Neuronal stem cell (in vitro differentiated cells): ENCODE measurements around the gene ARIH2. TPM values are rescaled to one million over a fixed set of nuclear protein-coding genes. Genes with fewer than 3 reads are reported as not detected.

ENCODE experiments used
- DNase-seq: peaks from one replicate; pipeline ENCODE4 v3.0.0-alpha.2; 2013; ENCODE audit warnings: low spot score
- H2AFZ ChIP-seq: one replicate; pipeline ENCODE4 v1.6.1; 2013; ENCODE audit warnings: mild to moderate bottlenecking, low read length, inconsistent platforms
- H2AK5ac ChIP-seq: 2 replicates; pipeline ENCODE4 v1.6.1; 2013; ENCODE audit warnings: low read depth, mild to moderate bottlenecking, inconsistent platforms, low read length, moderate library complexity, mixed read lengths
- H2BK120ac ChIP-seq: 2 replicates; pipeline ENCODE4 v1.6.1; 2013; ENCODE audit warnings: low read depth, mild to moderate bottlenecking, inconsistent platforms, low read length, moderate library complexity, mixed read lengths
- H2BK12ac ChIP-seq: one replicate; pipeline ENCODE4 v1.6.1; 2013; ENCODE audit warnings: low read length, inconsistent platforms
- H2BK15ac ChIP-seq: 2 replicates; pipeline ENCODE4 v1.6.1; 2013; ENCODE audit warnings: mild to moderate bottlenecking, low read length, inconsistent platforms, mixed read lengths
- H2BK5ac ChIP-seq: one replicate; pipeline ENCODE4 v1.6.1; 2013; ENCODE audit warnings: inconsistent platforms, mild to moderate bottlenecking, low read length, moderate library complexity
- H3K14ac ChIP-seq: one replicate; pipeline ENCODE4 v1.6.1; 2013; ENCODE audit warnings: low read length, inconsistent platforms
- H3K18ac ChIP-seq: 2 replicates; pipeline ENCODE4 v1.6.1; 2013; ENCODE audit warnings: low read length, inconsistent platforms
- H3K23ac ChIP-seq: 2 replicates; pipeline ENCODE4 v1.6.1; 2013; ENCODE audit warnings: low read depth, mild to moderate bottlenecking, mixed read lengths, low read length, inconsistent platforms; ENCODE audit not compliant: poor library complexity
- H3K27ac ChIP-seq: replicated peaks from 3 replicates; pipeline ENCODE4 v1.5.1; 2013; ENCODE audit warnings: low read length, inconsistent platforms
- H3K27me3 ChIP-seq, 3 experiments: 2 replicates each; pipeline ENCODE4 v1.6.1; 2013; ENCODE audit warnings: low read length in 3 of 3, mild to moderate bottlenecking in 2 of 3, inconsistent platforms in 1 of 3, low read depth in 1 of 3, mixed read lengths in 1 of 3, moderate library complexity in 1 of 3; ENCODE audit not compliant: control insufficient read depth in 3 of 3, insufficient read depth in 3 of 3
- H3K36me3 ChIP-seq, 2 donors: replicated peaks in 1 of 2; 2 replicates each; pipeline ENCODE4 v1.6.1; 2013; ENCODE audit warnings: low read length in 2 of 2; ENCODE audit not compliant: control insufficient read depth in 2 of 2, insufficient read depth in 2 of 2
- H3K4ac ChIP-seq: 2 replicates; pipeline ENCODE4 v1.6.1; 2013; ENCODE audit warnings: inconsistent platforms, mild to moderate bottlenecking, low read length, moderate library complexity
- H3K4me1 ChIP-seq, 2 donors: 1 replicate in 1 of 2; 2 replicates in 1 of 2; pipeline ENCODE4 v1.6.1; 2013; ENCODE audit warnings: low read length in 2 of 2, low read depth in 1 of 2; ENCODE audit not compliant: control insufficient read depth in 2 of 2, insufficient read depth in 1 of 2
- H3K4me2 ChIP-seq: one replicate; pipeline ENCODE4 v1.6.1; 2013; ENCODE audit warnings: mild to moderate bottlenecking, low read length, inconsistent platforms; ENCODE audit not compliant: insufficient read depth, poor library complexity, severe bottlenecking
- H3K4me3 ChIP-seq, 2 donors: 2 replicates each; pipeline ENCODE4 v1.5.1; 2013; ENCODE audit warnings: low read length in 2 of 2, mild to moderate bottlenecking in 2 of 2, inconsistent platforms in 1 of 2, moderate library complexity in 1 of 2
- H3K79me1 ChIP-seq: one replicate; pipeline ENCODE4 v1.6.1; 2013; ENCODE audit warnings: low read depth, mild to moderate bottlenecking, inconsistent platforms, low read length, moderate library complexity
- H3K9ac ChIP-seq: one replicate; pipeline ENCODE4 v1.6.1; 2013; ENCODE audit warnings: mild to moderate bottlenecking, low read depth, low read length, inconsistent platforms; ENCODE audit not compliant: poor library complexity
- H3K9me3 ChIP-seq, 2 donors: replicated peaks in 1 of 2; 2 replicates each; pipeline versions ENCODE3 to v1.6.1; 2013; ENCODE audit warnings: low read length in 2 of 2, mild to moderate bottlenecking in 2 of 2, inconsistent platforms in 1 of 2, low read depth in 1 of 2, mixed read lengths in 1 of 2, moderate library complexity in 1 of 2; ENCODE audit not compliant: control insufficient read depth in 2 of 2, insufficient read depth in 1 of 2
- H4K8ac ChIP-seq: one replicate; pipeline ENCODE4 v1.6.1; 2013; ENCODE audit warnings: low read depth, mild to moderate bottlenecking, inconsistent platforms, low read length, moderate library complexity
- H4K91ac ChIP-seq: one replicate; pipeline ENCODE4 v1.6.1; 2013; ENCODE audit warnings: low read length, low read depth, mild to moderate bottlenecking, inconsistent platforms; ENCODE audit not compliant: poor library complexity
- WGBS, 2 donors: extraction: QIAGEN DNeasy Blood & Tissue Kit; methylation state at CpG; one replicate each; pipeline ENCODE4 v1.1.7; 2013; ENCODE audit warnings: missing lambda C conversion rate in 2 of 2, mixed read lengths in 1 of 2; ENCODE audit not compliant: insufficient read length in 2 of 2, insufficient replicate concordance in 1 of 2; ENCODE audit errors: extremely low coverage in 2 of 2; 5-methylcytosine and 5-hydroxymethylcytosine counted together
- polyA plus RNA-seq, 2 experiments: library from polyadenylated mRNA; stranded (reverse); fragments of 200-250 nt; gene quantifications; one replicate each; pipeline ENCODE4 v1.2.3, GENCODE V29; 2013

Gene ARIH2
- polyA plus RNA-seq (2013, experiment 1 of 2), result 40.1 TPM
- polyA plus RNA-seq (2013, experiment 2 of 2), result 40.3 TPM

DNA sequence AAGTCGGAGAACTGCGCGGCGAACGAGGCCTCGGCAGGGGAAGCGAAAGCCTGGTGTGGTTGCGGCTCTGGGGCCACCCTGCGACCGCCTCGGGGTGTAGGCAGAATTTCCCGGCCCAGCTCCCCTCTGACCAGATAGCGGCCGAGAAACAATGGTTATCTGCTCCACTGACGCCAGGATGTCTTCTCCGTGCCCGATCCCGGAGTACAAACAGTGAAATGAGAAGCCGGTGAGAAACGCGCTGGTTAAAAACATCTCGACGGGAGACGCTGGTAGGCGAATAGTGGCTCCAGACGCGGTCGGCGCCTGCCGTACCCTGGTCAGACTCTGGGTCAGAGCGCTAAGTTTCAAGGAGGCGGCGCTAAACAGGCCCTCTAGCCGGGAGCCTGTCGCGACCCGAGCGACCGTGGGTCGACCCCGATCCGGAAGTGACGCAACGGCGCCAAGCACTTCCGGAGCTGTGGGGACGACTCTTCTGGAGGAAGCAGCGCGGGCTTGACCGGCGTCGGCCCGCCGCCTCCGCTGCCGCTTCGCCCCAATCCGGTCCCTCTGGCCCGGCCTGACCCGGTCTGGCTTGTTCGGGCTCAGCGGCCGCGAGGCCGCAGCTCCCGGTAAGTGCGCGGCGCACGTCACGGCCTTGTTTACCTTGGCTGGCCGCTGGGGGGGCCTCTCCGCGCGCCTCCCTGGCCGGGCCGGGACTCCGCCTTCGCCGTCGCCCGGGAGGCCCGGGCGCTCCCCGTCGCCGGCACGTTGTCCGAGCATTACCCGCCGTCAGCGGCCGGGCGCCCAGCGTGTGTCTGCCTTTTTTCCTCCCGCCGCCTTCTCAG lies at the start of gene ARIH2:
Gene ARIH2 (plus strand): TSS at position 455 of the 827 bp plus-strand sequence. CDS start 8,717 bp downstream, outside the sequence.
- Histone ChIP-seq H2BK120ac (no peak within 1 kb of the TSS), H3K4me1 (peaks cover 2 to 5% of the 10 kb centered on the region in 2 donors), H3K27ac (peak within 1 kb of the TSS; percentile 79), H2BK5ac (peak within 1 kb of the TSS; percentile 60), H2AK5ac (peak within 1 kb of the TSS; percentile 74), H3K9me3 (no peaks in the 10 kb centered on the region), H3K4me2 (peak within 1 kb of the TSS; percentile 75), H4K8ac (no peak within 1 kb of the TSS), H3K18ac (peak within 1 kb of the TSS; percentile 78), H2AFZ (peak within 1 kb of the TSS; percentile 95), H3K4ac (no peak within 1 kb of the TSS), H3K27me3 (no peaks in the 10 kb centered on the region), H3K79me1 (peaks cover 4% of the 10 kb centered on the region), H2BK12ac (no peak within 1 kb of the TSS), H3K36me3 (peaks cover 0 to 20% of the 10 kb centered on the region in 2 donors), H2BK15ac (no peak within 1 kb of the TSS), H3K9ac (peak within 1 kb of the TSS; percentile 83), H4K91ac (no peak within 1 kb of the TSS), H3K4me3 (peak within 1 kb of the TSS; percentile 65 to 98), H3K14ac (no peak within 1 kb of the TSS), H3K23ac (peak within 1 kb of the TSS; percentile 55)
- DNase-seq, result peak; percentile 91
- WGBS, 2 donors, result no CpG with 5 or more reads among the region's 97 CpGs

DNA sequence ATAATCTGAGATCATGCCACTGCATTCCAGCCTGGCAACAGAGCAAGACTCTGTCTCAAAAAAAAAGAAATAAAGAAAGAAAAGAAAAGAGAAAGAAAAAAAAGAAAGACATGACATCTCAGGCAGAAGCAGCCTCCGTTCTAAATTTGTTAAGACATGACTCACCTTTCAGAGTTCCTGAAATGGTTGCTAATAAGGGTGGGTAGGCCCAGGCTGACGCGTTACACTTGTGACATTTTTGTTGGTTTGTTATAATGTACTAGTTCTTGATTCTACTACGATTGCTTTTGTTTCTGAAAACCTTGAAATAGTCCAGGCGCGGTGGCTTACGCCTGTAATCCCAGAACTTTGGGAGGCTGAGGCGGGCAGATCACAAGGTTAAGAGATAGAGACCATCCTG lies 41.0 kb upstream of the ARIH2 start:
- H2BK15ac ChIP-seq, result no peak overlapping the region
- H2AK5ac ChIP-seq, result no peak overlapping the region
- no peaks in the 10 kb centered on the region for H3K9me3 ChIP-seq
- H4K8ac ChIP-seq, result no peak overlapping the region
- no peak overlapping the region for H3K4me2 ChIP-seq
- no peaks in the 10 kb centered on the region for H3K27me3 ChIP-seq
- H2BK120ac ChIP-seq, result no peak overlapping the region
- no peak for DNase-seq
- H2BK12ac ChIP-seq, result no peak overlapping the region
- WGBS, 2 donors, result no CpG with 5 or more reads among the region's 8 CpGs
- H3K4me3 ChIP-seq, result no peak overlapping the region
- no peaks in the 10 kb centered on the region for H3K4me1 ChIP-seq
- H3K4ac ChIP-seq, result no peak overlapping the region
- H3K23ac ChIP-seq, result no peak overlapping the region
- H3K18ac ChIP-seq, result no peak overlapping the region
- no peak overlapping the region for H4K91ac ChIP-seq
- H3K14ac ChIP-seq, result no peak overlapping the region
- H3K36me3 ChIP-seq, result no peaks in the 10 kb centered on the region
- no peak overlapping the region for H3K27ac ChIP-seq
- no peak overlapping the region for H3K9ac ChIP-seq
- no peaks in the 10 kb centered on the region for H3K79me1 ChIP-seq
- no peak overlapping the region for H2BK5ac ChIP-seq
- H2AFZ ChIP-seq, result no peak overlapping the region

DNA sequence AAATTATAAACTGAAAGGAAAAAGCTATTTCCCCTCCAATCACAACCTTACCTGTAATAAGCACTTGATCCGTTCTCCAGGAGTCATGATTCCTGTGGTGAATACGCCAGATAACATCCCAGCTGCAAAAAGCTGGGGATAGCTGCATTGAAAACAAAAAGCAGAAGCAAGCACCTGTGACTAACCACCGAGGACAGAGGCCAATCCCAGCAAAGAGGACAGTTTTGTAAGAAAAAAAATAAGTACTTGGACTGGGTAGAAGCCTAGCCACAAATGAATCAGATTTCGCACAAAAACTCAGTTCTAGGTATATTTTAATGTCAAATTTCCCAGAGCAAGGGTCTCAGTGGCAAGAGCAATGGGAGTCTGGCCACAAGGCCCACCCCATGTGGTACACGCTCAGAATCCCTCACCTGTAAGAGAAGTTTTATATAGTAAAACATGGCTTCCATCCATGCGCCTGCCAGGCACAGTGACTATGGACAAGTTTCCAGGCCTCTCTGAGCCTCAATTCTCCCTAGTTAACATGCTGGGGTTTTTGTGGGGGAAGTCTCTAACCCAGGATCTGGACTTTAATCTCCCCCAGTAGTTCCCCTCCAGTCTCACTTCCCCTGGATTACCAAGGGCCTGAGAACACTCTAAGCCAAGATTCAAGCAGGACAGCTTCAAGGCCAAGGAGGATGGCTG lies 39.2 kb upstream of the ARIH2 start:
- H3K4ac ChIP-seq, result no peak overlapping the region
- H3K18ac ChIP-seq, result no peak overlapping the region
- no peak overlapping the region for H3K23ac ChIP-seq
- no peak overlapping the region for H2AFZ ChIP-seq
- no peak overlapping the region for H4K8ac ChIP-seq
- no peaks in the 10 kb centered on the region for H3K36me3 ChIP-seq
- no peak for DNase-seq
- no peaks in the 10 kb centered on the region for H3K9me3 ChIP-seq
- H2BK15ac ChIP-seq, result no peak overlapping the region
- H2BK12ac ChIP-seq, result no peak overlapping the region
- no CpG with 5 or more reads among the region's 6 CpGs for WGBS, 2 donors
- H4K91ac ChIP-seq, result no peak overlapping the region
- H3K27me3 ChIP-seq, result no peaks in the 10 kb centered on the region
- no peak overlapping the region for H3K4me3 ChIP-seq
- no peaks in the 10 kb centered on the region for H3K4me1 ChIP-seq
- H3K14ac ChIP-seq, result no peak overlapping the region
- no peak overlapping the region for H3K9ac ChIP-seq
- no peak overlapping the region for H2BK120ac ChIP-seq
- no peak overlapping the region for H2AK5ac ChIP-seq
- no peak overlapping the region for H3K4me2 ChIP-seq
- no peak overlapping the region for H3K27ac ChIP-seq
- no peaks in the 10 kb centered on the region for H3K79me1 ChIP-seq
- H2BK5ac ChIP-seq, result no peak overlapping the region

DNA sequence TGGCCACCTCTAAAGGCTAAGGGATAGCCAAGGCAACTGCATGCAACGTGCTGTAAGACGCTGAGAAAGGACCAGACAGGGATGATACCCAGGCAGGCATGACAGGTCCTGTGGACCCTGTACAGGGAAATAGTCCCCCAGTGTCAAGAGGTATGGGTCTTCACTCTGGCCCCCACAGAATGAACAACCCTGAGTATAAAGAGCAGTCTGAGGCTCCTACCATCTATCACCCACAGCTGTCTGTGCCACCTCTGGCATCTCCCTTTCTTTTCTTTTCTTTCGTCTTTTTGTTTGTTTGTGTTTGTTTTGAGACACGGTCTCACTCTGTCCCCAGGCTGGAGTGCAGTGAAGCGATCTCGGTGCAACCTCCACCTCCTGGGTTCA lies 38.7 kb upstream of the ARIH2 start:
- Histone ChIP-seq H3K9me3 (no peaks in the 10 kb centered on the region), H3K4ac (no peak overlapping the region), H4K91ac (no peak overlapping the region), H3K23ac (no peak overlapping the region), H3K14ac (no peak overlapping the region), H3K79me1 (no peaks in the 10 kb centered on the region), H4K8ac (no peak overlapping the region), H3K9ac (no peak overlapping the region), H2BK15ac (no peak overlapping the region), H3K18ac (no peak overlapping the region), H2AFZ (no peak overlapping the region), H3K36me3 (no peaks in the 10 kb centered on the region), H2BK12ac (no peak overlapping the region), H3K4me3 (no peak overlapping the region), H2AK5ac (no peak overlapping the region), H3K27ac (no peak overlapping the region), H3K27me3 (no peaks in the 10 kb centered on the region), H2BK120ac (no peak overlapping the region), H3K4me1 (no peaks in the 10 kb centered on the region), H2BK5ac (no peak overlapping the region), H3K4me2 (no peak overlapping the region)
- WGBS, 2 donors, result no CpG with 5 or more reads among the region's 6 CpGs
- no peak for DNase-seq
